ENCODE measurements around the gene CEP89. TPM values are rescaled to one million over a fixed set of nuclear protein-coding genes. Genes with fewer than 3 reads are reported as not detected.
"Not testable (repeated sequence)": the region's sequence is repeated elsewhere in the genome, so short reads cannot be mapped to it uniquely, and the experiment has no call there.

The CEP89 gene
- total and polyA plus RNA-seq, 7 donors = 7.0 to 27.1 (median 10.0) TPM

GRCh38 chr19:32945260-32945659 is 26.5 kb downstream of the CEP89 start:
- WGBS, 3 donors = 47 to 67% (median 66%) methylated on average over 3 of the region's 3 CpGs
- no peak overlapping the region for H3K27ac ChIP-seq
- no peak for TF ChIP-seq CTCF (IDR thresholded peaks at IDR 0.05)
- H3K9me3 ChIP-seq = no peaks in the 10 kb centered on the region
- DNase-seq = no peak
- ATAC-seq = no peak
- peaks cover 3 to 67% of the 10 kb centered on the region in 2 donors for H3K36me3 ChIP-seq (ENCODE audit: insufficient read depth in 1 of 2, low read depth in 1 of 2)
- no peak overlapping the region for H3K4me3 ChIP-seq
- intact Hi-C loops (cut with DNase I) = no loop called here
- no peaks in the 10 kb centered on the region for H3K4me1 ChIP-seq
- H3K27me3 ChIP-seq (ENCODE audit: insufficient read depth in 3 of 3, low read length in 2 of 3) = no peaks in the 10 kb centered on the region

- H3K9me3 ChIP-seq; ATAC-seq; H3K27ac ChIP-seq; DNase-seq; intact Hi-C loops (cut with DNase I); H3K4me1 ChIP-seq; H3K27me3 ChIP-seq (ENCODE audit: insufficient read depth in 3 of 3, low read length in 2 of 3); H3K4me3 ChIP-seq: not testable (repeated sequence)
- peaks cover 0 to 61% of the 10 kb centered on the region in 2 donors for H3K36me3 ChIP-seq (ENCODE audit: insufficient read depth in 1 of 2, low read depth in 1 of 2)
- 87 to 92% (median 89%) methylated on average over 5 of the region's 5 CpGs for whole genome bisulfite sequencing, 3 donors
Measured at GRCh38 chr19:32941273-32941672, 30.5 kb downstream of the CEP89 start.

- no peak for TF ChIP-seq CTCF (IDR thresholded peaks at IDR 0.05)
- H3K36me3 ChIP-seq (ENCODE audit: insufficient read depth in 1 of 2, low read depth in 1 of 2) = peaks cover 0 to 50% of the 10 kb centered on the region in 2 donors
- intact Hi-C loops (cut with DNase I) = no loop called here
- DNase-seq (no peak), ATAC-seq (no peak)
- WGBS, 3 donors = 93 to 97% (median 94%) methylated on average over 8 of the region's 8 CpGs
- H3K27ac ChIP-seq = no peak overlapping the region
- H3K4me1 ChIP-seq = no peaks in the 10 kb centered on the region
- H3K4me3 ChIP-seq = no peak overlapping the region
- no peaks in the 10 kb centered on the region for H3K27me3 ChIP-seq (ENCODE audit: insufficient read depth in 3 of 3, low read length in 2 of 3)
- H3K9me3 ChIP-seq = no peaks in the 10 kb centered on the region
Measured at GRCh38 chr19:32936065-32936464, 35.7 kb downstream of the CEP89 start.

- WGBS, 3 donors = 86 to 91% (median 89%) methylated on average over 9 of the region's 9 CpGs
- no peak overlapping the region for H3K4me3 ChIP-seq
- no peaks in the 10 kb centered on the region for H3K4me1 ChIP-seq
- H3K27ac ChIP-seq = no peak overlapping the region
- DNase-seq (no peak), ATAC-seq (no peak)
- no peaks in the 10 kb centered on the region for H3K9me3 ChIP-seq
- intact Hi-C loops (cut with DNase I) = no loop called here
- H3K36me3 ChIP-seq (ENCODE audit: insufficient read depth in 1 of 2, low read depth in 1 of 2) = peaks cover 0 to 55% of the 10 kb centered on the region in 2 donors
- TF ChIP-seq CTCF (IDR thresholded peaks at IDR 0.05) = no peak
- H3K27me3 ChIP-seq (ENCODE audit: insufficient read depth in 3 of 3, low read length in 2 of 3) = no peaks in the 10 kb centered on the region
Measured at GRCh38 chr19:32935629-32936028, 36.1 kb downstream of the CEP89 start.

GRCh38 chr19:32933571-32933970 is 38.2 kb downstream of the CEP89 start:
- no peak overlapping the region for H3K27ac ChIP-seq
- TF ChIP-seq CTCF (IDR thresholded peaks at IDR 0.05) = no peak
- 98 to 99% (median 98%) methylated on average over 3 of the region's 3 CpGs for WGBS, 3 donors

More at GRCh38 chr19:32933571-32933970, 38.2 kb downstream of the CEP89 start:
- intact Hi-C loops (cut with DNase I) = no loop called here
- no peaks in the 10 kb centered on the region for H3K27me3 ChIP-seq (ENCODE audit: insufficient read depth in 3 of 3, low read length in 2 of 3)
- no peak for DNase-seq
- no peak for ATAC-seq
- H3K4me3 ChIP-seq = no peak overlapping the region
- H3K4me1 ChIP-seq = no peaks in the 10 kb centered on the region
- peaks cover 0 to 75% of the 10 kb centered on the region in 2 donors for H3K36me3 ChIP-seq (ENCODE audit: insufficient read depth in 1 of 2, low read depth in 1 of 2)
- peaks cover 5% of the 10 kb centered on the region for H3K9me3 ChIP-seq
